Measurements from ENCODE around the gene RAB20. TPM values are rescaled to one million over a fixed set of nuclear protein-coding genes. Genes with fewer than 3 reads are reported as not detected.
"Not testable (repeated sequence)": the region's sequence is repeated elsewhere in the genome, so short reads cannot be mapped to it uniquely, and the experiment has no call there.

The RAB20 gene, protein sequence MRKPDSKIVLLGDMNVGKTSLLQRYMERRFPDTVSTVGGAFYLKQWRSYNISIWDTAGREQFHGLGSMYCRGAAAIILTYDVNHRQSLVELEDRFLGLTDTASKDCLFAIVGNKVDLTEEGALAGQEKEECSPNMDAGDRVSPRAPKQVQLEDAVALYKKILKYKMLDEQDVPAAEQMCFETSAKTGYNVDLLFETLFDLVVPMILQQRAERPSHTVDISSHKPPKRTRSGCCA
- total RNA-seq: 1 to 10 TPM; 3.9 to 9.1 (median 6.2) TPM

DNA sequence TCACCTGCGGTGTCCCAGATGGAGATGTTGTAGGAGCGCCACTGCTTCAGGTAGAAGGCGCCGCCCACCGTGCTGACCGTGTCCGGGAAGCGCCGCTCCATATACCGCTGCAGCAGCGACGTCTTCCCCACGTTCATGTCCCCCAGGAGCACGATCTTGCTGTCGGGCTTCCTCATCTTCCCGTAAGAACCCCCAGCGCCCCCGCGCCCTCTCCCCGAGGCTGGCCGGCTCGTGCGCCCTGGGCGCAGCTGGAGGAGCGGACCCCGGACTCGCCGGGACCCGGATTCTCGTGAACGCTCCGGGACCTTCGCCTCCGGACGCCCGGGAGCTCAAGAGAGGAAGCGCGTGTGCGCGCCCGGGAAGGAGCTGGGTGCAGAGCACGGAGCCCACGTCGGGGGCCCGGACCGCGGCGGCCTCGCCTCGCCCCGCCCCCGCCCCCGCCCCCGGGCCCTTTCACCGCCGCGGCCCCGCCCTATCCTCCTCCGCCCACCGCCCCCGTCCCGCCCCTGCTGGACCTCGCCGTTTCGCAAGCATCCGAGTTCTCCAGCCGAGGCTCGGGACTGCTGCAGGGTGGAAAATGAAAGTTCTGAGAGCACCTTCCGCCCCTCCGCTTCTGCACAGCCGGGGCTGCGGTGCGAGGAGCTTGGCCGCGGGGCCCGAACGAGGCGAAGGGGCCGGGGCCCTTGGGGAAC lies at the start of gene RAB20:
RAB20 (minus strand) TSS at position 379 of the 692 bp plus-strand sequence; CDS start at position 176, 203 bp downstream.
- intact Hi-C loops (cut with DNase I; ENCODE audit: low total_unique reads): no loop called here
- no peak for TF ChIP-seq POLR2A (IDR thresholded peaks at IDR 0.05)
- TF ChIP-seq CTCF (IDR thresholded peaks at IDR 0.05): no peak
- peak; percentile 81 to 97 for DNase-seq (ENCODE audit: low spot score in 2 of 2)
- H3K4me3 ChIP-seq (ENCODE audit: low read depth, poor library complexity, severe bottlenecking): peak within 1 kb of the TSS; percentile 77
- 1 to 3% methylated on average over 8 to 57 of the region's 79 CpGs for WGBS, 2 donors

- intact Hi-C loops (cut with DNase I; ENCODE audit: low total_unique reads): no loop called here
- no peak for DNase-seq (ENCODE audit: low spot score in 2 of 2)
- 70 to 72% methylated on average over 12 of the region's 12 CpGs for whole genome bisulfite sequencing, 2 donors
- no peak for TF ChIP-seq CTCF (IDR thresholded peaks at IDR 0.05)
- no peak for TF ChIP-seq POLR2A (IDR thresholded peaks at IDR 0.05)
- H3K4me3 ChIP-seq (ENCODE audit: low read depth, poor library complexity, severe bottlenecking): no peak overlapping the region
Measured at GRCh38 chr13:110610955-110611595, 49.6 kb upstream of the RAB20 start.

DNA sequence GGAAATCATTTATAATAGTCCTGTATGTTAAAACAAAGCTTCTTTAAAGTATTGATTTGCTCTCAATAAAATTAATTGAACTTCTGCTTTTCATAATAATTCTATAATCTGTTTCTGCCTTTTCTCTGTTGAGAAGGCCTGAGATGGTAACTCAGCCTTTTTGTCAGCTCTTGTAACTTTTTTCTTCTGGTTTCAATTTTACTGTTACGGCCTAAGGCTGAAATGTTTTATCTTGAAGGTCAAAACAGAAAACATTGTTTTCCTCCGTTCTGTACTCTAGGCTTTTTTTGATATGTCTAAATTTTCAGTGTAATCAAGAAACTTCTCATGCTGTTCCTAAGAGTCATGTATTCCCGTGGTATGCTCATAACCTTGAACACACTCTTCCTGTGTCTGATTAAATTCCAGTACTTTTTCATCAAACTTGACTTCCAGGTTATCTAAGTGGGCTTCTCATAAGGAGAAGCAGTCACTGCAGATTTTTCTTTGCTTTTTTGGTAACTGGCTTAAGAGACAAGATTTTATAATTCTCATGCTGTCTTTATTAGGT lies 46.2 kb upstream of the RAB20 start:
- no peak for DNase-seq (ENCODE audit: low spot score in 2 of 2)
- intact Hi-C loops (cut with DNase I; ENCODE audit: low total_unique reads): no loop called here
- H3K4me3 ChIP-seq (ENCODE audit: low read depth, poor library complexity, severe bottlenecking): no peak overlapping the region
- 68 to 77% methylated on average over 3 of the region's 3 CpGs for WGBS, 2 donors
- no peak for TF ChIP-seq POLR2A (IDR thresholded peaks at IDR 0.05)
- no peak for TF ChIP-seq CTCF (IDR thresholded peaks at IDR 0.05)

DNA sequence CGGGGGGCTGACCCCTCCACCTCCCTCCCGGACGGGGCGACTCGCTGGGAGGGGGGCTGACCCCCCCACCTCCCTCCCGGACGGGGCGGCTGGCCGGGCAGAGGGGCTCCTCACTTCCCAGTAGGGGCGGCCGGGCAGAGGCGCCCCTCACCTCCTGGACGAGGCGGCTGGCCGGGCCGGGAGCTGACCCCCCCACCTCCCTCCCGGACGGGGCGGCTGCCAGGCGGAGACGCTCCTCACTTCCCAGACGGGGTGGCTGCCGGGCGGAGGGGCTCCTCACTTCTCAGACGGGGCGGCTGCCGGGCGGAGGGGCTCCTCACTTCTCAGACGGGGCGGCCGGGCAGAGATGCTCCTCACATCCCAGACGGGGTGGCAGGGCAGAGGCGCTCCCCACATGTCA lies 44.8 kb upstream of the RAB20 start:
- DNase-seq (ENCODE audit: low spot score in 2 of 2); intact Hi-C loops (cut with DNase I; ENCODE audit: low total_unique reads); H3K4me3 ChIP-seq (ENCODE audit: low read depth, poor library complexity, severe bottlenecking): not testable (repeated sequence)
- WGBS, 2 donors: 98% methylated on average over 18 of the region's 33 CpGs; no CpG with 5 or more reads in 1 of the 2 donors

- WGBS, 2 donors: 90 to 93% methylated on average over 6 of the region's 6 CpGs
Measured at GRCh38 chr13:110605132-110605531, 43.6 kb upstream of the RAB20 start.

More at GRCh38 chr13:110605132-110605531, 43.6 kb upstream of the RAB20 start:
- DNase-seq (ENCODE audit: low spot score in 2 of 2): no peak
- intact Hi-C loops (cut with DNase I; ENCODE audit: low total_unique reads): no loop called here
- H3K4me3 ChIP-seq (ENCODE audit: low read depth, poor library complexity, severe bottlenecking): no peak overlapping the region
- no peak for TF ChIP-seq CTCF (IDR thresholded peaks at IDR 0.05)
- no peak for TF ChIP-seq POLR2A (IDR thresholded peaks at IDR 0.05)

All from lower leg skin (tissue), 4 donors.